Fibroblast of lung (primary cell): ENCODE data around the gene MYH9.

Experiments used
- EZH2 ChIP-seq: IDR thresholded peaks from 2 replicates; pipeline ENCODE4 v1.5.1; 2012; ENCODE audit warnings: low read length, control low read depth, mild to moderate bottlenecking; ENCODE audit errors: missing control alignments
- TF ChIP-seq, protein P1 (sequence below), 2 donors: IDR thresholded peaks in 1 of 2; conservative IDR thresholded peaks in 1 of 2; 1 replicate in 1 of 2; 2 replicates in 1 of 2; pipeline ENCODE4 v1.5.1; 2011 to 2012; ENCODE audit warnings: low read length in 2 of 2, control low read depth in 1 of 2, inconsistent platforms in 1 of 2, low read depth in 1 of 2, mild to moderate bottlenecking in 1 of 2

DNA sequence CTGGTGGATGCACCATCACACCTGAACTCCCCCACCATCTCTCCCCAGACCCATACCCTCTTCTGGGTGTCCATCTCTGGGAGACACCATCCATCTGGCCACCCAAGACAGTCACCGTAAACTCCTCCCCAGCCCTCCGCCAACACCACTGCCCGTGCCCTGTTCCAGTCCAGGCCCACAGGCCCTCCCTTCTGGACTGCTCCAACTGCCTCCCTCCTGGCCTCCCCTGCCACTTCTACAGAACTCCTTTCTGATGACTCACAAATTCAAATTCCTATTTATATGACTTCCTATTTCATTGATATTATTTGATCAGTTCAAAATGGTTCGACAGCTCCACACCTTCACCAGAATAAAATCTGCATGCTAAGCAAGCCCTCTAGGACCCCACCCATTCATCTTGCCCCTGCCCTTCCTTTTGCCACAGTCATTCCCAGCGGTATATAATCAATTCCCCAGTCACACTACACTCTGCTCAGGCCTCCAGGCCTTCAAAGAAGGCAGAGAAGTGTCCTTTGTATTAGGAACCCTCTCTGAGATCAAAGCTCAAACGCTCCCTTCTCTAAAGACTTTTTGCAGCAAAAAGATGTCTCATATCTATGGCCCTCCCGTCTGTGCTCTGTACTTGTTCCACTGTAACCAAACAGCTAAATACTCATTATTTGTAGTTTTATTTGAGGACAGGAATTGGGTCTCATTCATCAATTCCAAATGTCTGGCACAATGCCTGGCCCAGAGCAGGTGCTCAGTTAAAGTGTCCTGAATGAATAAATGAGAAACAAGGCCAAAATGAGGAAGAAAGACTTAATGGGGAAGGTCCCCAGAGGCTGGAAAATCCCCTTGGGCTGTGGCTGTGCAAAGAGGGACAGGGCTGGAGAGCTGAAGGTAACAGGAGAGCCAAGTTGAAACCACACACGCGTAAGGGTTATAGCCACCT is 29.0 kb downstream of the MYH9 start:
- TF ChIP-seq, protein P1, sequence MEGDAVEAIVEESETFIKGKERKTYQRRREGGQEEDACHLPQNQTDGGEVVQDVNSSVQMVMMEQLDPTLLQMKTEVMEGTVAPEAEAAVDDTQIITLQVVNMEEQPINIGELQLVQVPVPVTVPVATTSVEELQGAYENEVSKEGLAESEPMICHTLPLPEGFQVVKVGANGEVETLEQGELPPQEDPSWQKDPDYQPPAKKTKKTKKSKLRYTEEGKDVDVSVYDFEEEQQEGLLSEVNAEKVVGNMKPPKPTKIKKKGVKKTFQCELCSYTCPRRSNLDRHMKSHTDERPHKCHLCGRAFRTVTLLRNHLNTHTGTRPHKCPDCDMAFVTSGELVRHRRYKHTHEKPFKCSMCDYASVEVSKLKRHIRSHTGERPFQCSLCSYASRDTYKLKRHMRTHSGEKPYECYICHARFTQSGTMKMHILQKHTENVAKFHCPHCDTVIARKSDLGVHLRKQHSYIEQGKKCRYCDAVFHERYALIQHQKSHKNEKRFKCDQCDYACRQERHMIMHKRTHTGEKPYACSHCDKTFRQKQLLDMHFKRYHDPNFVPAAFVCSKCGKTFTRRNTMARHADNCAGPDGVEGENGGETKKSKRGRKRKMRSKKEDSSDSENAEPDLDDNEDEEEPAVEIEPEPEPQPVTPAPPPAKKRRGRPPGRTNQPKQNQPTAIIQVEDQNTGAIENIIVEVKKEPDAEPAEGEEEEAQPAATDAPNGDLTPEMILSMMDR (conservative IDR thresholded peaks at IDR 0.05 in 1 of 2, IDR thresholded peaks at IDR 0.05 in 1 of 2; ENCODE audit: low read depth in 1 of 2, low read length in 2 of 2) = no peak
- TF ChIP-seq EZH2 = no peak
